Keratinocyte (primary cell): ENCODE measurements around the gene OVOL3.

Experiments
- CTCF ChIP-seq, 3 experiments: IDR thresholded peaks in 1 of 3; conservative IDR thresholded peaks in 1 of 3; optimal IDR thresholded peaks in 1 of 3; 2 replicates in 2 of 3; 3 replicates in 1 of 3; pipeline versions ENCODE3 to v1.5.1; 2011; ENCODE audit warnings: low read length in 3 of 3, mild to moderate bottlenecking in 3 of 3, moderate library complexity in 2 of 3, control low read depth in 1 of 3, inconsistent platforms in 1 of 3; ENCODE audit not compliant: insufficient read depth in 2 of 3; ENCODE audit errors: extremely low read depth in 1 of 3
- EZH2 ChIP-seq: IDR thresholded peaks from one replicate; pipeline ENCODE4 v1.6.1; 2012; ENCODE audit warnings: inconsistent platforms, mild to moderate bottlenecking, low read length, moderate library complexity

GRCh38 chr19:36153126-36153525 is 42.2 kb downstream of the OVOL3 start:
- TF ChIP-seq CTCF (optimal IDR thresholded peaks at IDR 0.05 in 1 of 3, IDR thresholded peaks at IDR 0.05 in 1 of 3, conservative IDR thresholded peaks at IDR 0.05 in 1 of 3; ENCODE audit: extremely low read depth in 1 of 3, insufficient read depth in 2 of 3, low read length in 3 of 3) (no peak), EZH2 (no peak)
